RWPE1 (cell line): Measurements from ENCODE around the gene ARPIN.

Experiments
- CTCF ChIA-PET: fragments of 350-600 bp; sonication (Branson Sonifier 250); formaldehyde crosslinking; extraction: SDS; loops from one replicate; lab custom pipeline; 2021; lab: Yijun Ruan, JAX
- POLR2A ChIA-PET: fragments of 400-600 bp; formaldehyde crosslinking; extraction: SDS; loops from one replicate; lab custom pipeline; 2020; ENCODE audit warnings: antibody characterized with exemption; ENCODE audit not compliant: low non-redundant PET; lab: Yijun Ruan, JAX
- DNase-seq: peaks from one replicate; pipeline ENCODE4 v3.0.0; 2012; ENCODE audit warnings: low spot score
- H3K27ac ChIP-seq: fragments of 450-650 bp; 2 replicates; pipeline ENCODE4 v1.5.1; 2017
- CTCF ChIP-seq: fragments of 450-650 bp; conservative IDR thresholded peaks from 2 replicates; pipeline ENCODE4 v1.5.1; 2017; ENCODE audit warnings: low read depth, mild to moderate bottlenecking

The ARPIN gene

GRCh38 chr15:89883518-89883917 lies 29.2 kb downstream of the ARPIN start:
- DNase-seq, result no peak
- POLR2A ChIA-PET, result no interaction called here
- TF ChIP-seq CTCF, result no peak
- H3K27ac ChIP-seq, result no peak overlapping the region
- CTCF ChIA-PET, result no interaction called here

GRCh38 chr15:89880727-89881126 lies 32.0 kb downstream of the ARPIN start:
- POLR2A ChIA-PET, result no interaction called here
- no peak overlapping the region for H3K27ac ChIP-seq
- CTCF ChIA-PET, result interaction anchor here (0.5 kb wide), 1 partner anchor 69 kb away, joined by 3 read pairs; no protein-coding TSS in a partner anchor
- no peak for TF ChIP-seq CTCF
- DNase-seq, result no peak

GRCh38 chr15:89878323-89878722 lies 34.4 kb downstream of the ARPIN start:
- ChIA-PET POLR2A (no interaction called here), CTCF (interaction anchor here (0.6 to 1.1 kb wide), 5 partner anchors 10 to 215 kb away, joined by 3 to 5 read pairs (median 3); no protein-coding TSS in a partner anchor)
- no peak overlapping the region for H3K27ac ChIP-seq
- no peak for DNase-seq
- TF ChIP-seq CTCF, result no peak

- no peak for TF ChIP-seq CTCF
- no peak overlapping the region for H3K27ac ChIP-seq
- DNase-seq, result no peak
- ChIA-PET CTCF (interaction anchor here (0.5 to 4.2 kb wide), 3 partner anchors 115 to 137 kb away, joined by 3 to 86 read pairs (median 4); no protein-coding TSS in a partner anchor), POLR2A (interaction anchor here (0.5 kb wide), 1 partner anchor 54 kb away, joined by 3 read pairs; no protein-coding TSS in a partner anchor)
Measured at GRCh38 chr15:89877083-89877425, 35.7 kb downstream of the ARPIN start.

- CTCF ChIA-PET, result interaction anchor here (0.5 to 4.2 kb wide), 4 partner anchors 11 to 137 kb away, joined by 3 to 86 read pairs (median 4); no protein-coding TSS in a partner anchor
- POLR2A ChIA-PET, result interaction anchor here (0.5 kb wide), 1 partner anchor 54 kb away, joined by 3 read pairs; no protein-coding TSS in a partner anchor
- no peak for TF ChIP-seq CTCF
- no peak overlapping the region for H3K27ac ChIP-seq
- no peak for DNase-seq
Measured at GRCh38 chr15:89876396-89877082, 36.2 kb downstream of the ARPIN start.

GRCh38 chr15:89875741-89876140 lies 37.0 kb downstream of the ARPIN start:
- no peak for TF ChIP-seq CTCF
- DNase-seq, result no peak
- ChIA-PET CTCF (interaction anchor here (4.2 kb wide), 1 partner anchor 114 kb away, joined by 86 read pairs; no protein-coding TSS in a partner anchor), POLR2A (no interaction called here)
- no peak overlapping the region for H3K27ac ChIP-seq
